Measurements from ENCODE around the gene OR1L1. TPM values are rescaled to one million over a fixed set of nuclear protein-coding genes. Genes with fewer than 3 reads are reported as not detected.

OR1L1 gene
- total RNA-seq, 5 donors from 2014 or later (not counting 1 experiment from before 2014, with no cell fraction given), result not detected

DNA sequence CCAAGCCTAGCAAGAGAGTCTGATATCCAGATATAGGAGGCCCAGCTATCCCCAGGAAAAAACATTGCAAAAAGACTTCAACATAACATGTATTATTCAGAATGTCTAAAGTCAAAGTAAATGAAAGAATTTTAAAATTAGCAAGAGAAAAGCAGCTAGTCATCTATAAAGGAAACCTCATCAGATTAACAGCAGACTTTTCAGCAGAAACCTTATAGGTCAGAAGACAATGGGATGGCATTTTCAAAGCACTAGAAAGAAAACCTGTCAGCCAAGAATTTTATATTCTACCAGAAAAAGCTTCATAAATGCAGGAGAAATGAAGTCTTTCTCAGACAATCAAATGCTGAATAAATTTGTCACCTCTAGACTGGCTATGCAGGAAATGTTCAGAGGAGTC, 23.3 kb downstream of the OR1L1 start:
- Mint-ChIP-seq H3K4me3 (no peak overlapping the region), H3K4me1 (no peaks in the 10 kb centered on the region), H3K27ac (no peak overlapping the region), H3K27me3 (peaks cover 5 to 20% of the 10 kb centered on the region in 2 donors), H3K9me3 (peaks cover 29 to 41% (median 32%) of the 10 kb centered on the region in 3 donors), H3K36me3 (peaks cover 7% of the 10 kb centered on the region)
- Histone ChIP-seq H3K4me1 (ENCODE audit: control insufficient read depth in 1 of 2, extremely low read depth in 1 of 2, insufficient read depth in 2 of 2, low read length in 2 of 2) (no peaks in the 10 kb centered on the region), H3K27me3 (replicated peaks in 1 of 2; ENCODE audit: control insufficient read depth in 2 of 2, extremely low read depth in 1 of 2, insufficient read depth in 2 of 2, low read length in 1 of 2) (peaks cover 0 to 8% of the 10 kb centered on the region in 2 experiments), H3K4me3 (ENCODE audit: control insufficient read depth in 1 of 2, extremely low read depth in 1 of 2, low read length in 1 of 2) (no peak overlapping the region), H3K9me3 (no peaks in the 10 kb centered on the region), H3K36me3 (ENCODE audit: control insufficient read depth in 2 of 2, extremely low read depth in 1 of 2, insufficient read depth in 1 of 2, low read length in 1 of 2) (no peaks in the 10 kb centered on the region), H3K27ac (ENCODE audit: low read length) (no peak overlapping the region)
- CTCF ChIA-PET, result no interaction called here
- no peak for DNase-seq
- POLR2A ChIA-PET, result no interaction called here
- ATAC-seq (replicated peaks in 1 of 4), result no peak

DNA sequence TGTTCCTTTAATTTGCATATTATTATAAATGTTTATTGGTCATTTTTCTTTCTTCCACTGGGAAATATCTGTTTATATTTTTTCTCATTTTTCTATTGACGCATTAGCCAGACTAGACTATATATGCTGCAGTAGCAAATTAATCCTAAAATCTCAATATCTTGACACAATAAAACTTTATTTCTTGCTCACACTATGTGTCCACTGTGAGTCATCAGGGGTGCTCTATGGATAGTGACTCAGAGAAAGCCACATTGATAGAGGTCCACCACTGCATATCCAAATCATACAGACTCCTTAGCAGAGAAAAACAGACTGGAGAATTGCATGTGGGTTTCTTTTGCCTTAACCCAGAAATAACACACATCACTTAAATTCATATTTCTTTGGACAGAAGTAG, 34.2 kb downstream of the OR1L1 start:
- Mint-ChIP-seq H3K27ac (no peak overlapping the region), H3K4me1 (no peaks in the 10 kb centered on the region), H3K4me3 (no peak overlapping the region), H3K36me3 (no peaks in the 10 kb centered on the region), H3K27me3 (peaks cover 0 to under 1% of the 10 kb centered on the region in 2 donors), H3K9me3 (peaks cover 1 to 26% (median 22%) of the 10 kb centered on the region in 3 donors)
- POLR2A ChIA-PET, result no interaction called here
- no CpG with 5 or more reads among the region's 1 CpG for WGBS (ENCODE audit: insufficient coverage)
- Histone ChIP-seq H3K9me3 (no peaks in the 10 kb centered on the region), H3K27ac (ENCODE audit: low read length) (no peak overlapping the region), H3K27me3 (replicated peaks in 1 of 2; ENCODE audit: control insufficient read depth in 2 of 2, extremely low read depth in 1 of 2, insufficient read depth in 2 of 2, low read length in 1 of 2) (peaks cover 0 to 2% of the 10 kb centered on the region in 2 experiments), H3K4me3 (ENCODE audit: control insufficient read depth in 1 of 2, extremely low read depth in 1 of 2, low read length in 1 of 2) (no peak overlapping the region), H3K36me3 (ENCODE audit: control insufficient read depth in 2 of 2, extremely low read depth in 1 of 2, insufficient read depth in 1 of 2, low read length in 1 of 2) (no peaks in the 10 kb centered on the region), H3K4me1 (ENCODE audit: control insufficient read depth in 1 of 2, extremely low read depth in 1 of 2, insufficient read depth in 2 of 2, low read length in 2 of 2) (no peaks in the 10 kb centered on the region)
- CTCF ChIA-PET, result no interaction called here
- ATAC-seq (replicated peaks in 1 of 4) (no peak), DNase-seq (no peak)

Other genes with a start within 250 kb of the OR1L1 start
- gene OR1J1, start 183.8 kb upstream of the OR1L1 start, total RNA-seq, result not detected
- not detected for gene OR1J2, start 150.9 kb upstream of the OR1L1 start, total RNA-seq
- gene OR1J4, start 142.6 kb upstream of the OR1L1 start, total RNA-seq, result not detected
- gene OR1N1, start 134.4 kb upstream of the OR1L1 start, total RNA-seq, result not detected
- not detected for gene OR1N2, start 108.6 kb upstream of the OR1L1 start, total RNA-seq
- under 1 TPM in 1 of 5 donors, not detected in 4; 0.35 TPM for gene OR1L8, start 78.3 kb upstream of the OR1L1 start, total RNA-seq
- not detected for gene OR1Q1, start 47.0 kb upstream of the OR1L1 start, total RNA-seq
- gene OR1B1, start 4.1 kb upstream of the OR1L1 start, total RNA-seq, result not detected
- not detected for gene OR1L3, start 13.4 kb downstream of the OR1L1 start, total RNA-seq
- not detected for gene OR1L4, start 62.3 kb downstream of the OR1L1 start, total RNA-seq
- not detected for gene OR1L6, start 80.6 kb downstream of the OR1L1 start, total RNA-seq
- gene OR5C1, start 127.2 kb downstream of the OR1L1 start, total RNA-seq, result not detected
- not detected for gene OR1K1, start 138.4 kb downstream of the OR1L1 start, total RNA-seq
- gene PDCL, start 166.9 kb downstream of the OR1L1 start, total RNA-seq, result 10 to 100 TPM; 13.3 to 16.7 (median 14.3) TPM
- 10 to 100 TPM; 45.3 to 76.0 (median 59.8) TPM for gene RC3H2, start 243.6 kb downstream of the OR1L1 start, total RNA-seq